Measurements from ENCODE around the gene NMNAT2. TPM values are rescaled to one million over a fixed set of nuclear protein-coding genes. Genes with fewer than 3 reads are reported as not detected.

Gene NMNAT2
- total RNA-seq, 1 experiment from 2014 or later = not detected

GRCh38 chr1:183391863-183392262 lies 26.3 kb downstream of the NMNAT2 start:
- CTCF ChIA-PET = no interaction called here

More at GRCh38 chr1:183391863-183392262, 26.3 kb downstream of the NMNAT2 start:
- RAD21 ChIA-PET (ENCODE audit: low non-redundant PET in 1 of 2, low total read pairs in 2 of 2, uncharacterized antibody in 2 of 2, unreplicated experiment in 2 of 2) = no interaction called here
- POLR2A ChIA-PET = no interaction called here
- Histone ChIP-seq H3K4me1 (ENCODE audit: control insufficient read depth in 1 of 2, insufficient read depth in 2 of 2, low read length in 2 of 2) (no peaks in the 10 kb centered on the region), H3K9ac (ENCODE audit: low read length) (no peak overlapping the region), H3K9me2 (ENCODE audit: insufficient read depth) (no peaks in the 10 kb centered on the region), H3K9me3 (ENCODE audit: control insufficient read depth in 1 of 2, insufficient read depth in 1 of 2, low read depth in 1 of 2, low read length in 2 of 2) (no peaks in the 10 kb centered on the region), H3K4me3 (replicated peaks in 1 of 2; ENCODE audit: low read depth in 1 of 2, low read length in 2 of 2) (no peak overlapping the region), H2AFZ (ENCODE audit: low read depth, low read length, poor library complexity, severe bottlenecking) (no peak overlapping the region), H3K36me3 (ENCODE audit: control insufficient read depth in 1 of 2, insufficient read depth in 2 of 2, low read length in 2 of 2) (no peaks in the 10 kb centered on the region), H3K27me3 (ENCODE audit: insufficient read depth, low read length) (peaks cover 16% of the 10 kb centered on the region), H3K27ac (ENCODE audit: low read depth, low read length) (no peak overlapping the region), H3K4me2 (ENCODE audit: low read length) (no peak overlapping the region), H3K79me2 (ENCODE audit: insufficient read depth, low read length) (no peaks in the 10 kb centered on the region), H4K20me1 (ENCODE audit: insufficient read depth) (no peaks in the 10 kb centered on the region)
- TF ChIP-seq EGR1 (IDR thresholded peaks at IDR 0.05; ENCODE audit: low read depth) (no peak), EZH2 (IDR thresholded peaks at IDR 0.05) (no peak), POLR2AphosphoS5 (IDR thresholded peaks at IDR 0.05; ENCODE audit: low read depth, low read length) (no peak), TCF7L2 (IDR thresholded peaks at IDR 0.05; ENCODE audit: borderline replicate concordance, extremely low read depth, insufficient read depth, insufficient read length) (no peak), FOSL1 (IDR thresholded peaks at IDR 0.05; ENCODE audit: low read depth) (no peak), ZNF274 (IDR thresholded peaks at IDR 0.05; ENCODE audit: low read depth, low read length) (no peak), SIN3A (IDR thresholded peaks at IDR 0.05; ENCODE audit: low read depth) (no peak), CEBPB (IDR thresholded peaks at IDR 0.05; ENCODE audit: low read depth) (no peak), SP1 (IDR thresholded peaks at IDR 0.05; ENCODE audit: low read depth) (no peak), MAX (IDR thresholded peaks at IDR 0.05) (no peak), POLR2A (IDR thresholded peaks at IDR 0.05; ENCODE audit: borderline replicate concordance, extremely low read depth, insufficient read depth, insufficient read length) (no peak), ZFX (IDR thresholded peaks at IDR 0.05) (no peak), ELF1 (IDR thresholded peaks at IDR 0.05; ENCODE audit: borderline replicate concordance, low read depth) (no peak), EZH2phosphoT487 (IDR thresholded peaks at IDR 0.05; ENCODE audit: borderline replicate concordance) (no peak), RAD21 (IDR thresholded peaks at IDR 0.05; ENCODE audit: low read depth) (no peak), YY1 (IDR thresholded peaks at IDR 0.05; ENCODE audit: extremely low read depth, insufficient replicate concordance, low read depth, low read length) (no peak), SRF (IDR thresholded peaks at IDR 0.05; ENCODE audit: low read depth) (no peak)
- TF ChIP-seq, protein P1, sequence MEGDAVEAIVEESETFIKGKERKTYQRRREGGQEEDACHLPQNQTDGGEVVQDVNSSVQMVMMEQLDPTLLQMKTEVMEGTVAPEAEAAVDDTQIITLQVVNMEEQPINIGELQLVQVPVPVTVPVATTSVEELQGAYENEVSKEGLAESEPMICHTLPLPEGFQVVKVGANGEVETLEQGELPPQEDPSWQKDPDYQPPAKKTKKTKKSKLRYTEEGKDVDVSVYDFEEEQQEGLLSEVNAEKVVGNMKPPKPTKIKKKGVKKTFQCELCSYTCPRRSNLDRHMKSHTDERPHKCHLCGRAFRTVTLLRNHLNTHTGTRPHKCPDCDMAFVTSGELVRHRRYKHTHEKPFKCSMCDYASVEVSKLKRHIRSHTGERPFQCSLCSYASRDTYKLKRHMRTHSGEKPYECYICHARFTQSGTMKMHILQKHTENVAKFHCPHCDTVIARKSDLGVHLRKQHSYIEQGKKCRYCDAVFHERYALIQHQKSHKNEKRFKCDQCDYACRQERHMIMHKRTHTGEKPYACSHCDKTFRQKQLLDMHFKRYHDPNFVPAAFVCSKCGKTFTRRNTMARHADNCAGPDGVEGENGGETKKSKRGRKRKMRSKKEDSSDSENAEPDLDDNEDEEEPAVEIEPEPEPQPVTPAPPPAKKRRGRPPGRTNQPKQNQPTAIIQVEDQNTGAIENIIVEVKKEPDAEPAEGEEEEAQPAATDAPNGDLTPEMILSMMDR (IDR thresholded peaks at IDR 0.05 in 2 of 3, conservative IDR thresholded peaks at IDR 0.05 in 1 of 3; ENCODE audit: borderline replicate concordance in 1 of 3, insufficient read depth in 1 of 3, low read depth in 2 of 3, low read length in 2 of 3) = no peak
- TF ChIP-seq, protein P2, sequence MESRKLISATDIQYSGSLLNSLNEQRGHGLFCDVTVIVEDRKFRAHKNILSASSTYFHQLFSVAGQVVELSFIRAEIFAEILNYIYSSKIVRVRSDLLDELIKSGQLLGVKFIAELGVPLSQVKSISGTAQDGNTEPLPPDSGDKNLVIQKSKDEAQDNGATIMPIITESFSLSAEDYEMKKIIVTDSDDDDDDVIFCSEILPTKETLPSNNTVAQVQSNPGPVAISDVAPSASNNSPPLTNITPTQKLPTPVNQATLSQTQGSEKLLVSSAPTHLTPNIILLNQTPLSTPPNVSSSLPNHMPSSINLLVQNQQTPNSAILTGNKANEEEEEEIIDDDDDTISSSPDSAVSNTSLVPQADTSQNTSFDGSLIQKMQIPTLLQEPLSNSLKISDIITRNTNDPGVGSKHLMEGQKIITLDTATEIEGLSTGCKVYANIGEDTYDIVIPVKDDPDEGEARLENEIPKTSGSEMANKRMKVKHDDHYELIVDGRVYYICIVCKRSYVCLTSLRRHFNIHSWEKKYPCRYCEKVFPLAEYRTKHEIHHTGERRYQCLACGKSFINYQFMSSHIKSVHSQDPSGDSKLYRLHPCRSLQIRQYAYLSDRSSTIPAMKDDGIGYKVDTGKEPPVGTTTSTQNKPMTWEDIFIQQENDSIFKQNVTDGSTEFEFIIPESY (IDR thresholded peaks at IDR 0.05; ENCODE audit: extremely low read depth, insufficient replicate concordance, low read length) = no peak
- BruUV-seq (replicated peaks) = no TSS peak
- ATAC-seq (no peak), DNase-seq (ENCODE audit: low read depth, low spot score) (no peak)
- intact Hi-C loops (cut with micrococcal nuclease) = no loop called here

Measured in HCT116 (cell line).